NCI-H128 (cell line): ENCODE measurements around the gene SEMA4D.
"Not testable (repeated sequence)": the region's sequence is repeated elsewhere in the genome, so short reads cannot be mapped to it uniquely, and the experiment has no call there.

Source experiments
- DNase-seq: peaks from one replicate; lab custom pipeline; 2025; ENCODE audit not compliant: unreplicated experiment; lab: John Stamatoyannopoulos, UW

SEMA4D gene

GRCh38 chr9:89483592-89484474 is 14.1 kb downstream of the SEMA4D start:
- DNase-seq: no peak

- no peak for DNase-seq
These were observed 15.0 kb downstream of the SEMA4D start for GRCh38 chr9:89482901-89483361.

- DNase-seq: no peak
These were observed 15.7 kb downstream of the SEMA4D start for GRCh38 chr9:89482056-89482851.

GRCh38 chr9:89481538-89481915 is 16.4 kb downstream of the SEMA4D start:
- no peak for DNase-seq

GRCh38 chr9:89480825-89481537 is 16.9 kb downstream of the SEMA4D start:
- no peak for DNase-seq

- DNase-seq: not testable (repeated sequence)
These were observed 17.5 kb downstream of the SEMA4D start for GRCh38 chr9:89480372-89480771.

- DNase-seq: not testable (repeated sequence)
These were observed 18.3 kb downstream of the SEMA4D start for GRCh38 chr9:89479669-89480011.

- DNase-seq: no peak
These were observed 18.9 kb downstream of the SEMA4D start for GRCh38 chr9:89478821-89479668.

- DNase-seq: no peak
These were observed 19.9 kb downstream of the SEMA4D start for GRCh38 chr9:89477811-89478630.

- no peak for DNase-seq
These were observed 20.5 kb downstream of the SEMA4D start for GRCh38 chr9:89477384-89477783.

GRCh38 chr9:89476546-89476945 is 21.4 kb downstream of the SEMA4D start:
- DNase-seq: no peak

GRCh38 chr9:89475891-89476440 is 21.9 kb downstream of the SEMA4D start:
- DNase-seq: no peak

GRCh38 chr9:89474939-89475338 is 23.0 kb downstream of the SEMA4D start:
- DNase-seq: no peak

- DNase-seq: no peak
These were observed 24.0 kb downstream of the SEMA4D start for GRCh38 chr9:89473762-89474469.

- not testable (repeated sequence) for DNase-seq
These were observed 26.1 kb downstream of the SEMA4D start for GRCh38 chr9:89471796-89472320.

GRCh38 chr9:89471390-89471789 is 26.5 kb downstream of the SEMA4D start:
- DNase-seq: no peak

GRCh38 chr9:89470224-89470839 is 27.6 kb downstream of the SEMA4D start:
- DNase-seq: no peak

GRCh38 chr9:89469003-89469402 is 28.9 kb downstream of the SEMA4D start:
- DNase-seq: no peak
